ENCODE data around the gene MCF2L2.

GRCh38 chr3:183214277-183214612 is 214.2 kb downstream of the MCF2L2 start:
- TF ChIP-seq, protein P1, sequence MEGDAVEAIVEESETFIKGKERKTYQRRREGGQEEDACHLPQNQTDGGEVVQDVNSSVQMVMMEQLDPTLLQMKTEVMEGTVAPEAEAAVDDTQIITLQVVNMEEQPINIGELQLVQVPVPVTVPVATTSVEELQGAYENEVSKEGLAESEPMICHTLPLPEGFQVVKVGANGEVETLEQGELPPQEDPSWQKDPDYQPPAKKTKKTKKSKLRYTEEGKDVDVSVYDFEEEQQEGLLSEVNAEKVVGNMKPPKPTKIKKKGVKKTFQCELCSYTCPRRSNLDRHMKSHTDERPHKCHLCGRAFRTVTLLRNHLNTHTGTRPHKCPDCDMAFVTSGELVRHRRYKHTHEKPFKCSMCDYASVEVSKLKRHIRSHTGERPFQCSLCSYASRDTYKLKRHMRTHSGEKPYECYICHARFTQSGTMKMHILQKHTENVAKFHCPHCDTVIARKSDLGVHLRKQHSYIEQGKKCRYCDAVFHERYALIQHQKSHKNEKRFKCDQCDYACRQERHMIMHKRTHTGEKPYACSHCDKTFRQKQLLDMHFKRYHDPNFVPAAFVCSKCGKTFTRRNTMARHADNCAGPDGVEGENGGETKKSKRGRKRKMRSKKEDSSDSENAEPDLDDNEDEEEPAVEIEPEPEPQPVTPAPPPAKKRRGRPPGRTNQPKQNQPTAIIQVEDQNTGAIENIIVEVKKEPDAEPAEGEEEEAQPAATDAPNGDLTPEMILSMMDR (IDR thresholded peaks at IDR 0.05): no peak
- TF ChIP-seq POLR2A (IDR thresholded peaks at IDR 0.05): no peak

Data from thyroid gland (tissue), 4 donors.